Measurements from ENCODE around the gene SIGLEC1. TPM values are rescaled to one million over a fixed set of nuclear protein-coding genes. Genes with fewer than 3 reads are reported as not detected.

SIGLEC1 gene
- total RNA-seq, 1 experiment from 2014 or later, result 0.17 TPM

GRCh38 chr20:3759884-3760283, 47.5 kb upstream of the SIGLEC1 start:
- intact Hi-C loops (cut with micrococcal nuclease), result no loop called here
- ChIA-PET POLR2A (no interaction called here), CTCF (no interaction called here), RAD21 (ENCODE audit: low non-redundant PET in 1 of 2, low total read pairs in 2 of 2, uncharacterized antibody in 2 of 2, unreplicated experiment in 2 of 2) (no interaction called here)
- DNase-seq (ENCODE audit: low read depth, low spot score) (no peak), ATAC-seq (no peak)
- no peak overlapping the region for H2AFZ ChIP-seq (ENCODE audit: low read depth, low read length, poor library complexity, severe bottlenecking)
- no peaks in the 10 kb centered on the region for H3K4me1 ChIP-seq (ENCODE audit: control insufficient read depth in 1 of 2, insufficient read depth in 2 of 2, low read length in 2 of 2)
- H3K9me3 ChIP-seq (ENCODE audit: control insufficient read depth in 1 of 2, insufficient read depth in 1 of 2, low read depth in 1 of 2, low read length in 2 of 2), result no peaks in the 10 kb centered on the region
- peaks cover 6 to 37% of the 10 kb centered on the region in 2 experiments; a peak in 3 of 4 replicates for H3K36me3 ChIP-seq (ENCODE audit: control insufficient read depth in 1 of 2, insufficient read depth in 2 of 2, low read length in 2 of 2)
- H3K27me3 ChIP-seq (ENCODE audit: insufficient read depth, low read length), result no peaks in the 10 kb centered on the region
- H3K4me2 ChIP-seq (ENCODE audit: low read length), result no peak overlapping the region
- no peak overlapping the region for H3K4me3 ChIP-seq (replicated peaks in 1 of 2; ENCODE audit: low read depth in 1 of 2, low read length in 2 of 2)
- no peaks in the 10 kb centered on the region for H3K9me2 ChIP-seq (ENCODE audit: insufficient read depth)
- no peak overlapping the region; the same call in 1 of the 2 replicates for H3K27ac ChIP-seq (ENCODE audit: low read depth, low read length)
- peaks cover 34% of the 10 kb centered on the region for H3K79me2 ChIP-seq (ENCODE audit: insufficient read depth, low read length)
- H3K9ac ChIP-seq (ENCODE audit: low read length), result no peak overlapping the region
- no peaks in the 10 kb centered on the region for H4K20me1 ChIP-seq (ENCODE audit: insufficient read depth)
- TF ChIP-seq RAD21 (IDR thresholded peaks at IDR 0.05; ENCODE audit: low read depth) (no peak), CTCF (IDR thresholded peaks at IDR 0.05 in 2 of 3, conservative IDR thresholded peaks at IDR 0.05 in 1 of 3; ENCODE audit: borderline replicate concordance in 1 of 3, insufficient read depth in 1 of 3, low read depth in 2 of 3, low read length in 2 of 3) (no peak), EGR1 (IDR thresholded peaks at IDR 0.05; ENCODE audit: low read depth) (no peak), POLR2A (IDR thresholded peaks at IDR 0.05; ENCODE audit: borderline replicate concordance, extremely low read depth, insufficient read depth, insufficient read length) (no peak), ATF3 (IDR thresholded peaks at IDR 0.05) (no peak), POLR2AphosphoS5 (IDR thresholded peaks at IDR 0.05; ENCODE audit: low read depth, low read length) (no peak), CEBPB (IDR thresholded peaks at IDR 0.05; ENCODE audit: low read depth) (no peak), EZH2 (IDR thresholded peaks at IDR 0.05) (no peak), ZFX (IDR thresholded peaks at IDR 0.05) (no peak)
- BruUV-seq (replicated peaks), result no TSS peak
